A172 (cell line): Measurements from ENCODE around the gene DRGX. TPM values are rescaled to one million over a fixed set of nuclear protein-coding genes. Genes with fewer than 3 reads are reported as not detected.

ENCODE experiments used
- DNase-seq: peaks from one replicate; pipeline ENCODE4 v3.0.0-alpha.2; 2015; ENCODE audit warnings: low spot score
- total RNA-seq: library from RNA; depleted of rRNA; stranded (reverse); fragments of >200 nt; shearing (Covaris generic); gene quantifications from 2 replicates; pipeline ENCODE4 v1.2.3, GENCODE V29; 2014; rRNA removed

Gene DRGX
- total RNA-seq, 1 experiment from 2014 or later: not detected

DNA sequence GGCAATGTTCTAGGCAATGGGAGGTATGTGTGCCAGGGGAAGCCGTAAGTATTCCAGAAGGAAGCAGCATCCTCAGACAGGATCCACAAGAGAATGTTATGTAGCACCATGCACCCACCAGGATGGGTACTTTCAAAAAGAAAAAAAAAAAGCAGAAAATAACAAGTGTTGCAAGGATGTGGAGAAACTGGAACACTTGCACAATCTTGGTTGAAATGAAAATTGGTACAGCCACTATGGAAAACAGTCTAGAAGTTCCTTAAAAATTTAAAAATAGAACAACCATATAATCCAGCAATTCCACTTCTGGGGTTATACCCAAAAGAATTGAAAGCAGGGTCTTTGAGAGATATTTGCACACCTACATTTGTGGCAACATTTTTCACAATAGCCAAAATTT, 76.7 kb downstream of the DRGX start:
- no peak for DNase-seq

DNA sequence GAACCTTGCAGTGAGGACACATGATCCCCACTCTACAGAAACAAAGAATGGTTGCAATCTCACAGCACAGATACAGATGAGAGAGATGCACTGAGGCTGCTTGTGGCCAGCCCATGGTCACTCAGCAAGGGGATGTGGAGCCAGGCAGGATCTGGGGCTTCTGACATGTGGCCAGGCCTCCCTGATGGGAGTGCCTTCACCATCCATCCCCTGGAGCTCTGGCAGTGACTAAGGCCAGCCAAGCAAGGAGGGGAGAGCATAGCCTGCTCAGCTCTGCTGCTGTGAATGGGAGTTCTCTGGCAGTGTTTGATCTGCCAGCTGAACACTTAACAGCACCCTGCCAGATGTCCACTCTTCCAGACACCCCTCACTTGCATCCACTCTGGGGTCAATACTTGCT, 77.1 kb downstream of the DRGX start:
- no peak for DNase-seq

DNA sequence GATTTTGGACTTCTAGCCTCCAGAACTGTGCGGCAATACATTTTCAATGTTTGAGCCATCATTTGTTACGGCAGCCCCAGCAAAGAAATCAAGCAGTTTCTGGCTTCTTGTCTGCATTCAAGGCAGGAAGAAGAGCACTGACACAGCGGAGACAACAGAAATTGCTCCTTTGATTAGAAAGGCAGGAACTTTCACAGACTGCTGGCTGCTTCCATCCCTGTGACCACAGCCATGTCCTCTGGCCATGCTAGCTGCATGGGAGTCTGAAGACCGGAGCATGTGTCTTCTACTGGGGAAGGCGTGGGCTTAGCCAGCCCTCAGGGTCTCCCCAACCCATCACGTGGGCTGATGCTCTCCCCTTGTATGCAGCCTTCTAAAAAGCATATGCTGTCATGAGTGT, 77.9 kb downstream of the DRGX start:
- no peak for DNase-seq

DNA sequence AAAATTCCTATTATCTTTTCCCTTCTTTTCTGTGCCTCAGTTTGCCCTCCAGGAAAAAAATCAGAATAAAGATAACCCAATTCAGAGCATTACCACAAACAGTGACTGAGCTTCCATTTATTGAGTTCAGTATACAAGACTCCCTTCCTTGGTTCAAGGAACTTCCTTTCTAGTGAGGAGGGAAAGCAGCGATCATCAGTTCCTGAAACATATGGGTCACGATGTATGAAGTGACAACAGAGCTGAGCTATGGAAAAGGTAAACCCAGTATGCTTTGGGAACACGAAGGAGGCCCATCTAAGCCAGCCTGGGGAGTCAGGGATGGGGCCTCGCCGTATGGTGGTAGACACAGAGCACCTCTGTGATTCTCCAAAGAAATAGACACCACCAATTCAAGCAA, 81.1 kb downstream of the DRGX start:
- DNase-seq: no peak

Other genes starting within 250 kb of the DRGX start
- not detected in 2 replicates for gene TMEM273, start 207.7 kb downstream of the DRGX start, total RNA-seq
- gene C10orf71, start 96.9 kb downstream of the DRGX start, total RNA-seq: not detected in 2 replicates
- 4.0 and 5.2 TPM in 2 replicates for gene ERCC6, start 143.0 kb upstream of the DRGX start, total RNA-seq
- not detected in 2 replicates for gene SLC18A3, start 214.2 kb upstream of the DRGX start, total RNA-seq
- not detected in 2 replicates for gene CHAT, start 217.9 kb upstream of the DRGX start, total RNA-seq